ENCODE measurements around the gene MMP24. TPM values are rescaled to one million over a fixed set of nuclear protein-coding genes. Genes with fewer than 3 reads are reported as not detected.

MMP24 gene
- total RNA-seq, 1 donor from 2014 or later: not detected

DNA sequence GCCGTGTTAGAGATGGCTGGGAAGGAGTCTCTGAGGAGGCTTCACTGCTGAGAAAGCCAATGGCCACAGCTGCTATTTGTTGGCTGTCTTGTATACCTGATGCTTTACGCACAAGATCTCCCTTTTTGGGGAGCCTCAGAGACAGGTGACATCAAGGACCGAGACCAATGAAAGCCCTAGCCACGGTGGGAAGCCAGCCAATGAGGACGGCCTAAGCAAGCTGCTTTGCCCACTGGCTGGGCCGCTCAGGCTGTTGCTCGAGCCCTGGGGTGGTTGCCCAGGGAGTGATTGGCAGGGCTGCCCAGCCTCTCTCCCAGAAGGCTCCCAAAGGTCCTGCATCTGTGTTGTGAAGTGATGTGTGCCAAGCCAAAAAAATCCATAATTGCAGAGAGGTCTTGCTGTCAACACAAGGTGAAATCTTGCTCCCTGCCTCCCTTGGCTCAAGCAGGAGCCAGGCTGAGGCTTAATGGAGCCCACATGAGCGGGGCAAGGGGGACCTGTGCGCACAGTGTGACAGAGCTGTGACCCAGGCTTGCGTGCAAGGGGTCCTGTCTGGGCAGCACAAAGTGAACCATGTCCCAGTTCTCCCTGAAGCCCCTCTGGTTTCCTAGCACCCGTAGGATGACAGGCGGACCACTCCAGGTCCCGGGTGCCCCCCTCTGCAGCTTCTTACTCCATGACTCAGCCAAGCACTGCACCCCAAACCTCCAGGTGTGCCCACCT lies 47.1 kb downstream of the MMP24 start:
- Mint-ChIP-seq H3K9me3 (no peaks in the 10 kb centered on the region), H3K4me3 (no peak overlapping the region), H3K27ac (no peak overlapping the region), H3K4me1 (peaks cover 21% of the 10 kb centered on the region), H3K27me3 (no peaks in the 10 kb centered on the region), H3K36me3 (ENCODE audit: low read depth) (peaks cover 26% of the 10 kb centered on the region)
- intact Hi-C loops (cut with micrococcal nuclease): loop anchor here (10.0 kb wide), 1 partner anchor 449 kb away; the partner anchor contains the start of gene NCOA6
- DNase-seq: no peak

DNA sequence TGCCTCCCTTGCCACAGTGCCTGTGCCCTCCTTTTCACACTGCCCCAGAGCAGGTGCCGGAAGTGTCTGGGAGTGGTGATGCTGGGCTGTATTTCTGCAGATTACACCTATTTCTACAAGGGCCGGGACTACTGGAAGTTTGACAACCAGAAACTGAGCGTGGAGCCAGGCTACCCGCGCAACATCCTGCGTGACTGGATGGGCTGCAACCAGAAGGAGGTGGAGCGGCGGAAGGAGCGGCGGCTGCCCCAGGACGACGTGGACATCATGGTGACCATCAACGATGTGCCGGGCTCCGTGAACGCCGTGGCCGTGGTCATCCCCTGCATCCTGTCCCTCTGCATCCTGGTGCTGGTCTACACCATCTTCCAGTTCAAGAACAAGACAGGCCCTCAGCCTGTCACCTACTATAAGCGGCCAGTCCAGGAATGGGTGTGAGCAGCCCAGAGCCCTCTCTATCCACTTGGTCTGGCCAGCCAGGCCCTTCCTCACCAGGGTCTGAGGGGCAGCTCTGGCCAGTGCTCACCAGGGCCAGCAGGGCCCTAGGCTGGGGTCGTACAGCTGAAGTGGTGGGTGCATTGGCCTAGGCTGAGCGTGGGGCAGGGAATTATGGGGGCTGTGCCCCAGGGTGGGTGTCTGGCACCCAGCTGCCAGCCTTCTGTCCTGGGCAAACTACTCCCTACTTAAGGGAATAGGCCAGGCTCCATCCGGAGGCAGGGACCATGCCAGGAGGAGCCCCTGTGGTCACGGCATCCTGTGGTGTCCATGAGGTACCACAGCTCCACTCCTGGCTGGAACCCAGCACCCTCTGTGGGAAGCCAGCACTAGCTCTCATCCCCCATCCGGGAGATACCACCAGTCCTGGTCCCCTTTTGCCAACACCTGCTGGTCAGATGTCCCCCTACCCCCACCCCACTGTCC lies 47.9 kb downstream of the MMP24 start:
- no peak for DNase-seq
- Mint-ChIP-seq H3K36me3 (ENCODE audit: low read depth) (peaks cover 28% of the 10 kb centered on the region), H3K27me3 (no peaks in the 10 kb centered on the region), H3K4me1 (peaks cover 24% of the 10 kb centered on the region), H3K4me3 (no peak overlapping the region), H3K9me3 (no peaks in the 10 kb centered on the region), H3K27ac (no peak overlapping the region)
- intact Hi-C loops (cut with micrococcal nuclease): loop anchor here (5.0 to 10.0 kb wide), 4 partner anchors 177 to 678 kb away; partner anchors contain the start of genes GGT7, NCOA6 and SCAND1

DNA sequence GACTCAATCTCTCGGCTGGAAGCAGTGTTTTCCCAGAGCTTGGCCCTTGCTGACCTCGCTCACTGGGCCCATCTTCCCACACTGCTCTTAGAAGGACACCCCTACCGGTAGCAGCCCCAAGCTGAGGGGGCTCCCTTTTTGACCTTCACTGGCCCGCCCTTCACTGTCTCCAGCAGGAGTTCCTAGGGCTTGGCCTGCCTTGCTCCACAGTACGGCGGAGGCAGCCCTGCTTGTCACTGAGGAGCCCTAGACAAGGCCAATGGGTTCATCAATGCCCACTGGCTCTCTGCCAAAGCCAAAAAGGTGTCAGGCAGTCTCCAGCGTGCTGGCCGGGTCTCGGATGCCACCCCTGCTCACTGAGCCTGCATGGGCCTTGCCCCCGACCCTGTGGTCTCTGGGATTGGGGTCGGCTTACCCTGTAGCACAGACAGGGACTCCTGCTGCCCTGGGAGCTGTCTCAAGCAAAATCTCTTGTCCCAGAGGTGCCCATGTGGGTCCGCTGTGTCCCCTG lies 49.3 kb downstream of the MMP24 start:
- Mint-ChIP-seq H3K4me3 (peak overlapping the region; percentile 99), H3K9me3 (no peaks in the 10 kb centered on the region), H3K27ac (no peak overlapping the region), H3K27me3 (no peaks in the 10 kb centered on the region), H3K36me3 (ENCODE audit: low read depth) (peaks cover 40% of the 10 kb centered on the region), H3K4me1 (peaks cover 27% of the 10 kb centered on the region)
- DNase-seq: no peak
- intact Hi-C loops (cut with micrococcal nuclease): loop anchor here (2.0 to 10.0 kb wide), 5 partner anchors 23 to 677 kb away; partner anchors contain the start of genes GGT7, NCOA6 and SCAND1

DNA sequence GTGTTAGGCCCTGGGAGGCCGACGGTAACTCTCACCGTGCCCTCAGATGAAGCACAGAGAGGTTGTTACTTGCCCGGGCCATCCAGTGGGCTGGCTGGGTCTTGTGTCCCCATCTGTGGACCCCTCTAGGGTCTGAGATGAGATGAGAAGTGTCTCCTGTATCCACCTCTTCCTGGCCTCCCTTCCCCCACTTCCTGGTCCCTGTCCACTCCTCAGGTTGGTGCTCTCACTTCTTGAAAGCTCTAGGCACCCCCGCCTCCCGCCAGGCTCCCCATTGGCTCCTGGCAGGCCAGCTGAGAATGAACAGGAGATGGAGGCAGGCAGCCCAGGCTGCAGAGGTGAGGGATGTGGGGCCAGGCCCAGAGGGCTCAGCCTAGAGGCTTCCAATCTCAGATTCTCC lies 49.9 kb downstream of the MMP24 start:
- intact Hi-C loops (cut with micrococcal nuclease): loop anchor here (2.0 to 10.0 kb wide), 5 partner anchors 24 to 676 kb away; partner anchors contain the start of genes GGT7, NCOA6 and SCAND1
- Mint-ChIP-seq H3K9me3 (no peaks in the 10 kb centered on the region), H3K36me3 (ENCODE audit: low read depth) (peaks cover 38% of the 10 kb centered on the region), H3K27ac (peak overlapping the region; percentile 97), H3K27me3 (no peaks in the 10 kb centered on the region), H3K4me1 (peaks cover 26% of the 10 kb centered on the region), H3K4me3 (peak overlapping the region; percentile 99)
- DNase-seq: no peak

DNA sequence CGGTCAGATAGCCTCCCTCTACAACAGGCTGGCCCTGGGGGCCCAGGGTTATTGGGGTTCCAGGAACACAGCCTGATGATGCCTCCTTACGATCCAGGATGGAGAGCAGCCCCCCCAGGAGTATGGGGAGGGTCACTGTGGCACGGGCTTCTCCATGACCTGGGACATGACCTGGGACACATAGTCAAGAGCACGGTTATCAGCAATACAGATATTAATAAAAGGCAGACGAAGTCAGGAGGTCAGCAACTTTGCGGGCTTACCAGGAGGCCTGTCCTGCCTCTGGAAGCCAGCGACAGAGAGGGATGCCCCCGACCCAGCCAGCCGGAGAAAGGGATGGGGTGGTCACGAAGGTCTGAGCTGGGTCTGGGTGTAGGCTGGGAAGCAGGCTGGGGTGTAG lies 50.6 kb downstream of the MMP24 start:
- Mint-ChIP-seq H3K9me3 (no peaks in the 10 kb centered on the region), H3K4me3 (peak overlapping the region; percentile 99), H3K27me3 (no peaks in the 10 kb centered on the region), H3K27ac (peak overlapping the region; percentile 97), H3K4me1 (peaks cover 27% of the 10 kb centered on the region), H3K36me3 (ENCODE audit: low read depth) (peaks cover 44% of the 10 kb centered on the region)
- intact Hi-C loops (cut with micrococcal nuclease): loop anchor here (2.0 to 10.0 kb wide), 5 partner anchors 24 to 675 kb away; partner anchors contain the start of genes GGT7, NCOA6 and SCAND1
- DNase-seq: no peak

DNA sequence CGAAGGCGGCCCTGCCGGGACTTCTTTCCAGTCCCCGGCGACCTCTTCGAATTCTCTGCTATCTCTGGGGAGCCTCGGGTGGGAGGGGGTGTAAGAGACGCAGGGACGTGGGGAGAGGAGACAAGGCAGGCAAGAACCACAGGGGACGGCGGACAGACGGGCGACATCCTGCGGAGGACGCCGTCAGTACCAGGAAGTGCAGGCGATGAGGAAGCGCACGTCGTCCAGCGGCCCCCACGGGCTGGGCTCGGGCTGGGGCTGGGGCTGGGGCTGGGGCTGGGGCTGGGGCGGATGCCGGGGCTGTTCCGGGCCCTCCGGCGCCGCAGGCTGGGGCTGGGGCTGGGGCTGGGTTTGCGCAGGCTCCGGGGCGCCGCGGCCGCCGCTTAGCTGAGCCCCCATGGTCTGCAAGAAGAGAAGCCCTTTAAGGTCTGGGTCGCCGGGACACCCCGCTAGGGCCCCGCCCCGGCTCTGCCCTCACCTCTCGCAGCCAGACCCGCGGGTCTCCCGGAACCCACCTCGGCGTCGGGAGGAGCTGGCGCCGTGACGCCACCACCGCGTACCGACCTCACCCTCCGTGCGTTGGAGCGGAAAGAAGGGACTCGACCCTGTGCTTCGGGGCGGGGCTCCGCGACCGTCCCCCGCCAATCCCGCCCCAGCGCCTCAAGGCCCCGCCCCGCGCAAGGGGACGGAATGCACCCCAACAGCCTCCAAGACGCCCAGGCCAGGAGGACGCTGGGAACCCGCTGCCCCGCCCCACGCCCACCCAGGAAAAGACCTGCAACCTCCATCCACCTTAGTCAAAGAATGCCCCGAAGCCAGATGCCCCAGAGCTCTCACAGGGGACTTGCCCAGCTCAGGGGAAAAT lies 51.3 kb downstream of the MMP24 start, which contains the start of gene MMP24OS:
TSS of gene MMP24OS (minus strand) at position 592 of the 865 bp plus-strand sequence. CDS start at position 399, 193 bp downstream.
- no peaks in the 10 kb centered on the region for H3K27me3 Mint-ChIP-seq
- DNase-seq: peak; percentile 97
- peak within 1 kb of the TSS; percentile 97 for H3K27ac Mint-ChIP-seq
- intact Hi-C loops (cut with micrococcal nuclease): loop anchor here (2.0 to 10.0 kb wide), 5 partner anchors 25 to 675 kb away; partner anchors contain the start of genes GGT7, NCOA6 and SCAND1
- peak within 1 kb of the TSS; percentile 99 for H3K4me3 Mint-ChIP-seq
- H3K36me3 Mint-ChIP-seq (ENCODE audit: low read depth): peaks cover 47% of the 10 kb centered on the region
- peaks cover 30% of the 10 kb centered on the region for H3K4me1 Mint-ChIP-seq
- H3K9me3 Mint-ChIP-seq: no peaks in the 10 kb centered on the region

DNA sequence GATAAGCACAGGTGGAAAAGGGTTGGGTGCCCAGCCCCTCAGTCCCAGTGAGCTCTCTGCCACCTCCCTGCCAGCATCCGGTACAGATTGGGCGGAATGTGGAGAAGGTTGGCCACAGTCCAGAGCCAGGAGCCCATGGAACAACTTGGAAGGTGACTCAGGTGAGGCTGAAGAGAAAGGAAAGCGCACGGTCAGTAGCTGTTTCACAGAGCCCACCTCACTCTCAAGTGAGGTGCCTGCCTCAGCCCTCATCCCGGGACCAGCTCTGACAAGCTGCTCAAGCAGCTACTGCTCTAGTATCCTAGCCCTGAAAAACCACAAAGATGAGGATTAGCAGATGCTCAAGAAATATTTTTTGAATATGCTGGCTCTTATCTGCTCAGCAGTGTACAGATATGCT lies 52.5 kb downstream of the MMP24 start:
- peaks cover 37% of the 10 kb centered on the region for H3K4me1 Mint-ChIP-seq
- DNase-seq: no peak
- intact Hi-C loops (cut with micrococcal nuclease): loop anchor here (5.0 to 10.0 kb wide), 4 partner anchors 182 to 673 kb away; partner anchors contain the start of genes GGT7, NCOA6 and SCAND1
- no peak overlapping the region for H3K4me3 Mint-ChIP-seq
- H3K9me3 Mint-ChIP-seq: no peaks in the 10 kb centered on the region
- no peaks in the 10 kb centered on the region for H3K27me3 Mint-ChIP-seq
- peaks cover 53% of the 10 kb centered on the region for H3K36me3 Mint-ChIP-seq (ENCODE audit: low read depth)
- peak overlapping the region; percentile 88 for H3K27ac Mint-ChIP-seq

DNA sequence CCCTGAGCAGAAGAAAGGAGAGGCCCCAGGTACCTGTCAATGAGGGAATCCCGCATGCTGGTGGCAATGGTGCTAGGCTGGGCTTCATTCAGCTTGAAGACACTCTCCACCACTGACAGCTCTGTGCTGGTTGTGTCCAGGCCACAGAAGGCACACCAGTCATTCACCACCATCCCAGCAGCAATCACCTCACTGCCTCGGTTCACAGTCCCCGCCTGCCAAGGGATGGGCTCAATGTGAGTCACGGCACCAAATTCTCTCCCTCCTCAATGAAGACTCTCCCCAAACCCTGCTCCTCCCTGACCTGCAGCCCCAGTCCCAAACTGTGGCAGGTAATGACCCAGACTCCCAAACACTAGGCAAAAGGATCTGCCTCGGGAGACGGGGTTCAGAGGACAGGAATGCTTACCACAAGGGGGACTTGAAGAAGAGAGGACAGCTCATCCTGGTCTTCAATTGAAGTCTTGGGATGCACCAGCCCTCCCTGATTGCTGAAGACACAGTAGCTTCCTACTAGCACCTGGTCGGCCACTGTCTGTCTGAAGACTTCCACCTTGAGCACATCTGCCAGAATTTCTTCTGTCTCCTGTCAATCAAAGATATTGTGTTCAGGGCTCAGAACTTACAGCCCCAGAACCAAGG lies 53.2 kb downstream of the MMP24 start:
- intact Hi-C loops (cut with micrococcal nuclease): loop anchor here (5.0 to 10.0 kb wide), 4 partner anchors 182 to 673 kb away; partner anchors contain the start of genes GGT7, NCOA6 and SCAND1
- peaks cover 53% of the 10 kb centered on the region for H3K36me3 Mint-ChIP-seq (ENCODE audit: low read depth)
- H3K4me1 Mint-ChIP-seq: peaks cover 38% of the 10 kb centered on the region
- H3K27me3 Mint-ChIP-seq: no peaks in the 10 kb centered on the region
- no peak for DNase-seq
- peak overlapping the region; percentile 55 for H3K27ac Mint-ChIP-seq
- no peaks in the 10 kb centered on the region for H3K9me3 Mint-ChIP-seq
- H3K4me3 Mint-ChIP-seq: no peak overlapping the region

DNA sequence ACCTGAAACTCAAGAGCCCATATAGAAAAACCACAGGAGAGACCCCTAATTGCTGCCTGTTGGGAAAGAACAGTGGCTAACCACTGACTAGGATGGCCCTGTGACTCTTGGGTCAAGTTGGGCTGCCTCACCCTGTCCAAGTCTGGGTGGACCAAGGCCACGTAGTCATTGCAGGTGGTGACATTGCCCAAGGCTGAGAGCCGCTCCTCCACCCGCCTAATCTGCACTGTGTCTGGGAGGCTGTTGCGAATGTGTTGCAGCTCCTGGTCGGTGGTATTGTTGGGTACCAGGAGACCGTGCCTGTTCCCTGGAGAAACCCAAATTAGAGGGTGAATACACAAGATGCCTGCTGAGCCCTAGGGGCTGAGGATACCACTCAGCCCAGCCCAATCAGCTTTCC lies 54.0 kb downstream of the MMP24 start:
- Mint-ChIP-seq H3K9me3 (no peaks in the 10 kb centered on the region), H3K4me1 (peaks cover 44% of the 10 kb centered on the region), H3K27ac (no peak overlapping the region), H3K4me3 (no peak overlapping the region), H3K27me3 (no peaks in the 10 kb centered on the region), H3K36me3 (ENCODE audit: low read depth) (peaks cover 56% of the 10 kb centered on the region)
- intact Hi-C loops (cut with micrococcal nuclease): no loop called here
- DNase-seq: no peak

DNA sequence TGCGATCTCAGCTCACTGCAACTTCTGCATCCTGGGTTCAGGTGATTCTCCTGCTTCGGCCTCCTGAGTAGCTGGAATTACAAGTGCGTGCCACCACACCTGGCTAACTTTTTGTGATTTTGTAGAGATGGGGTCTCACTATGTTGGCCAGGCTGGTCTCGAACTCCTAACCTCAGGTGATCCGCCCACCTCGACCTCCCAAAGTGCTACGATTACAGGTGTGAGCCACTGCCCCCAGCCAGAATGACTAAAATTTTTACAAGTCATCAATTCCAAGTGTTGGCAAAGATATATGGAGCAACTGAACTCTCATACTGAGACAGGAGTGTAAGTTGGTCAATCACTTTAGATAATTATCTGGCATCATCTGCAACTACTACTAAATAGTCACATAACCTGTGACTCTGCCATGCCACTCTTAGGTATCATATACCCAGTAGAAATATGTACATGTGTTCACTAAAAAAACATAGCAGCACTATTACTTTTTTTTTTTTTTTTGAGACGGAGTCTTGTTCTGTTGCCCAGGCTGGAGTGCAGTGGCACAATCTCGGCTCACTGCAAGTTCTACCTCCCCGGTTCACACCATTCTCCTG lies 55.1 kb downstream of the MMP24 start:
- intact Hi-C loops (cut with micrococcal nuclease): no loop called here
- Mint-ChIP-seq H3K4me1 (peaks cover 44% of the 10 kb centered on the region), H3K36me3 (ENCODE audit: low read depth) (peaks cover 56% of the 10 kb centered on the region), H3K4me3 (no peak overlapping the region), H3K27ac (no peak overlapping the region), H3K27me3 (no peaks in the 10 kb centered on the region), H3K9me3 (no peaks in the 10 kb centered on the region)
- DNase-seq: no peak

DNA sequence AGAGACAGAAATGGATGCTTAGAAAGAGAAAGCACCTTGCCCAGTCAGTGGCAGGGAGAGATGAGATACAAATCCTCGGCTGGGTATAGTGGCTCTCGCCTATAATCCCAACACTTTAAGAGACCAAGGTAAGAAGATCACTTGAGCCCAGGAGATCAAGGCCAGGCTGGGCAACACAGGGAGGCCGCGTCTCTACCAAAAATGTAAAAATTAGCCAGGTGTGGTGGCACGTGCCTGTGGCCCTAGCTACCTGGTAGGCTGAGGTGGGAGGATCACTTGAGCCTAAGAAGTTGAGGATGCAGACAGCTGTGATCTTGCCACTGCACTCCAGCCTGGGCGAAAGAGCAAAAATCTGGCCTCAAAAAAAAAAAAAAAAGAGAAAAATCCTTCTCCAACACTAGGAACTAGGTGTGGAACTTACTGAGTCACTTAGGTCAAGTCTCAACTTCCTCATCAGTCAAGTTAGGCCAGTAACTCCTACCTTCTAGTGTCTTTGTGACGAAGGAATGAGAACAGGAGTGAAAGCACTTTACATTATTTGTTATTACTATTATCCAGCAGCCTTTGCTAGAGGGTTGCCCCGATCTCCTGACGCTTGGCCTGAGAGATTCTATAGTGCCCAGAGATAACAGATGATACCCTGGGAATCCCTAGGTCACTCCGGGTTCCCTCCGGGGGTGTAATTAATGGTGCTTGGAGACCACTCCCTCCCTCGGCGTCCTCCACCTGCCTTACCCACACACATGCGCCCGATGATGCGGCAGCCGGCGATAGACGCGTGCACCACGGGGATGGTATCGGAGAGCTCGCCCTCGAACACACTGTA lies 57.2 kb downstream of the MMP24 start:
- peak overlapping the region; percentile 90 for H3K4me3 Mint-ChIP-seq
- H3K9me3 Mint-ChIP-seq: no peaks in the 10 kb centered on the region
- peaks cover 42% of the 10 kb centered on the region for H3K36me3 Mint-ChIP-seq (ENCODE audit: low read depth)
- DNase-seq: no peak
- intact Hi-C loops (cut with micrococcal nuclease): loop anchor here (1.0 to 2.0 kb wide), 2 partner anchors 21 to 136 kb away; partner anchors contain the start of gene EDEM2
- no peaks in the 10 kb centered on the region for H3K27me3 Mint-ChIP-seq
- peak overlapping the region; percentile 88 for H3K27ac Mint-ChIP-seq
- peaks cover 32% of the 10 kb centered on the region for H3K4me1 Mint-ChIP-seq

Data from activated CD4-positive, alpha-beta T cell treated with anti-CD3 and anti-CD28 coated beads, Interleukin-2, amount 10 ng/mL, durations not matched to agents 24 days and 14 days (primary cell).